ENCODE data around the gene POLDIP3. TPM values are rescaled to one million over a fixed set of nuclear protein-coding genes. Genes with fewer than 3 reads are reported as not detected.

POLDIP3 gene
- total and polyA plus RNA-seq, 5 donors: 20.8 to 44.7 (median 35.5) TPM

Other genes with a start within 250 kb of the POLDIP3 start
- 1 to 10 TPM; 2.5 to 4.9 (median 3.2) TPM for gene NFAM1, start 182.5 kb downstream of the POLDIP3 start, total RNA-seq
- 1.0 TPM for gene NFAM1, start 182.5 kb downstream of the POLDIP3 start, polyA plus RNA-seq
- 10 to 100 TPM; 23.5 to 29.8 (median 25.1) TPM for gene RRP7A, start 95.1 kb downstream of the POLDIP3 start, total RNA-seq
- gene RRP7A, start 95.1 kb downstream of the POLDIP3 start, polyA plus RNA-seq: 19.3 TPM
- gene SERHL2, start 60.9 kb downstream of the POLDIP3 start, total RNA-seq: 1 to 10 TPM; 3.3 to 5.0 (median 4.3) TPM
- 4.8 TPM for gene SERHL2, start 60.9 kb downstream of the POLDIP3 start, polyA plus RNA-seq
- 1 to 10 TPM in 1 of 4 donors, under 1 TPM in 2, not detected in 1; 0.40 to 1.1 (median 0.47) TPM for gene ATP5MGL, start 25.7 kb upstream of the POLDIP3 start, total RNA-seq
- gene ATP5MGL, start 25.7 kb upstream of the POLDIP3 start, polyA plus RNA-seq: 0.16 TPM
- 100 to 1,000 TPM; 343 to 487 (median 377) TPM for gene CYB5R3, start 34.5 kb upstream of the POLDIP3 start, total RNA-seq
- gene CYB5R3, start 34.5 kb upstream of the POLDIP3 start, polyA plus RNA-seq: 322 TPM
- gene A4GALT, start 106.0 kb upstream of the POLDIP3 start, total RNA-seq: 100 to 1,000 TPM in 1 of 4 donors, 10 to 100 TPM in 3; 74.3 to 103 (median 86.8) TPM
- 66.3 TPM for gene A4GALT, start 106.0 kb upstream of the POLDIP3 start, polyA plus RNA-seq
- 10 to 100 TPM; 23.3 to 37.7 (median 27.5) TPM for gene ARFGAP3, start 242.4 kb upstream of the POLDIP3 start, total RNA-seq
- gene ARFGAP3, start 242.4 kb upstream of the POLDIP3 start, polyA plus RNA-seq: 17.0 TPM

All from right cardiac atrium (tissue), 5 donors.